Stimulated activated CD8-positive, alpha-beta memory T cell treated with anti-CD3 and anti-CD28 coated beads, Interleukin-4, amount 100 ng/mL, for 1 hour (primary cell): ENCODE measurements around the gene P4HA1.

ENCODE experiments used
- DNase-seq, 2 donors: peaks; one replicate each; pipeline ENCODE4 v3.0.0-alpha.2; 2020; ENCODE audit warnings: low read depth in 2 of 2, low spot score in 1 of 2

The P4HA1 gene

GRCh38 chr10:72981028-72981881 lies 115.4 kb downstream of the P4HA1 start:
- DNase-seq = no peak

- no peak for DNase-seq
These were observed 116.3 kb downstream of the P4HA1 start for GRCh38 chr10:72980348-72980747.

- DNase-seq = no peak
These were observed 117.0 kb downstream of the P4HA1 start for GRCh38 chr10:72979709-72980108.

- no peak for DNase-seq
These were observed 119.8 kb downstream of the P4HA1 start for GRCh38 chr10:72976886-72977285.
